IMR-90 (cell line): ENCODE results near the gene SRSF3. TPM values are rescaled to one million over a fixed set of nuclear protein-coding genes. Genes with fewer than 3 reads are reported as not detected.

Source experiments
- ATAC-seq: fragments of 200-7000 bp; cut with Tn5 transposase; 2 replicates; pipeline ENCODE4 v1.9.1; 2020; ENCODE audit warnings: low read depth, mild to moderate bottlenecking, moderate library complexity
- BruUV-seq: library from RNA; stranded (reverse); fragments of 400-500 nt; replicated peaks from 2 replicates; lab custom pipeline; 2021; lab: Mats Ljungman, UMichigan
- CTCF ChIA-PET: fragments of 300-600 bp; formaldehyde crosslinking; extraction: SDS; loops from one replicate; lab custom pipeline; 2021; ENCODE audit warnings: antibody characterized with exemption; lab: Yijun Ruan, JAX
- POLR2A ChIA-PET: fragments of 300-600 bp; sonication (Branson Sonifier 250); formaldehyde crosslinking; loops from one replicate; lab custom pipeline; 2022; ENCODE audit warnings: antibody characterized with exemption; ENCODE audit not compliant: unreplicated experiment; lab: Charles Lee
- DNase-seq: peaks from one replicate; pipeline ENCODE4 v3.0.0; 2013
- H2AFZ ChIP-seq: replicated peaks from 2 replicates; pipeline ENCODE3; 2013; ENCODE audit warnings: low read length, mild to moderate bottlenecking; ENCODE audit not compliant: poor library complexity
- H2AK5ac ChIP-seq: 2 replicates; pipeline ENCODE4 v1.6.1; 2013; ENCODE audit warnings: low read depth, low read length, inconsistent platforms
- H2AK9ac ChIP-seq: replicated peaks from 2 replicates; pipeline ENCODE3; 2013; ENCODE audit warnings: mild to moderate bottlenecking, low read depth, low read length, moderate library complexity; ENCODE audit not compliant: poor library complexity
- H2BK120ac ChIP-seq: 2 replicates; pipeline ENCODE4 v1.6.1; 2013; ENCODE audit warnings: low read depth, low read length, inconsistent platforms
- H2BK15ac ChIP-seq: 3 replicates; pipeline ENCODE4 v1.6.1; 2013; ENCODE audit warnings: low read depth, low read length, inconsistent platforms
- H2BK20ac ChIP-seq: 2 replicates; pipeline ENCODE4 v1.6.1; 2013; ENCODE audit warnings: low read depth, mild to moderate bottlenecking, inconsistent platforms, low read length, moderate library complexity
- H2BK5ac ChIP-seq: 2 replicates; pipeline ENCODE4 v1.6.1; 2013; ENCODE audit warnings: mild to moderate bottlenecking, low read depth, low read length, inconsistent platforms; ENCODE audit not compliant: poor library complexity, severe bottlenecking
- H3K14ac ChIP-seq: replicated peaks from 2 replicates; pipeline ENCODE4 v1.6.1; 2013; ENCODE audit warnings: low read depth, low read length, inconsistent platforms
- H3K18ac ChIP-seq: 2 replicates; pipeline ENCODE4 v1.6.1; 2013; ENCODE audit warnings: low read depth, low read length, control low read depth
- H3K23ac ChIP-seq: 2 replicates; pipeline ENCODE4 v1.6.1; 2013; ENCODE audit warnings: low read depth, low read length, inconsistent platforms
- H3K27ac ChIP-seq: 2 replicates; pipeline ENCODE4 v1.5.1; 2013; ENCODE audit warnings: mild to moderate bottlenecking, control low read depth, low read length; ENCODE audit not compliant: insufficient read depth
- H3K27me3 ChIP-seq: 2 replicates; pipeline ENCODE4 v1.6.1; 2013; ENCODE audit warnings: low read length; ENCODE audit not compliant: control insufficient read depth, insufficient read depth
- H3K36me3 ChIP-seq: 2 replicates; pipeline ENCODE4 v1.6.1; 2013; ENCODE audit warnings: low read length, mixed read lengths; ENCODE audit not compliant: control insufficient read depth, insufficient read depth
- H3K4ac ChIP-seq: 2 replicates; pipeline ENCODE4 v1.6.1; 2013; ENCODE audit warnings: low read depth, low read length, inconsistent platforms
- H3K4me1 ChIP-seq: 2 replicates; pipeline ENCODE4 v1.6.1; 2013; ENCODE audit warnings: low read length, mixed read lengths; ENCODE audit not compliant: control insufficient read depth, insufficient read depth
- H3K4me2 ChIP-seq: 2 replicates; pipeline ENCODE4 v1.6.1; 2013; ENCODE audit warnings: low read depth, mild to moderate bottlenecking, control low read depth, low read length, moderate library complexity
- H3K4me3 ChIP-seq: 2 replicates; pipeline ENCODE4 v1.5.1; 2013; ENCODE audit warnings: low read depth, mild to moderate bottlenecking, control low read depth, low read length, moderate library complexity; ENCODE audit not compliant: insufficient read depth
- H3K56ac ChIP-seq: 2 replicates; pipeline ENCODE4 v1.6.1; 2013; ENCODE audit warnings: low read length, inconsistent platforms; ENCODE audit not compliant: insufficient read depth; ENCODE audit errors: extremely low read depth
- H3K79me1 ChIP-seq, 2 experiments: 2 replicates each; pipeline ENCODE4 v1.6.1; 2013; ENCODE audit warnings: low read length in 2 of 2, inconsistent platforms in 1 of 2, low read depth in 1 of 2
- H3K9ac ChIP-seq: 2 replicates; pipeline ENCODE4 v1.6.1; 2013; ENCODE audit warnings: low read depth, low read length, control low read depth
- H3K9me1 ChIP-seq: 2 replicates; pipeline ENCODE4 v1.6.1; 2013; ENCODE audit warnings: low read length, inconsistent platforms; ENCODE audit not compliant: insufficient read depth
- H3K9me3 ChIP-seq: 2 replicates; pipeline ENCODE4 v1.6.1; 2013; ENCODE audit warnings: low read length; ENCODE audit not compliant: control insufficient read depth, insufficient read depth
- H4K20me1 ChIP-seq: 2 replicates; pipeline ENCODE4 v1.6.1; 2013; ENCODE audit warnings: low read length, inconsistent platforms; ENCODE audit not compliant: insufficient read depth
- H4K5ac ChIP-seq: 2 replicates; pipeline ENCODE4 v1.6.1; 2013; ENCODE audit warnings: mild to moderate bottlenecking, low read depth, low read length, control low read depth
- H4K8ac ChIP-seq, 2 experiments: 2 replicates each; pipeline ENCODE4 v1.6.1; 2013; ENCODE audit warnings: low read depth in 2 of 2, low read length in 2 of 2, control low read depth in 1 of 2, inconsistent platforms in 1 of 2
- H4K91ac ChIP-seq: 2 replicates; pipeline ENCODE4 v1.6.1; 2013; ENCODE audit warnings: low read depth, low read length, inconsistent platforms; ENCODE audit not compliant: insufficient read depth
- BHLHE40 ChIP-seq: fragments of 150-350 bp; IDR thresholded peaks from 2 replicates; pipeline ENCODE4 v1.6.1; 2016; ENCODE audit warnings: mild to moderate bottlenecking, low read depth, low read length
- CEBPB ChIP-seq: IDR thresholded peaks from 2 replicates; pipeline ENCODE4 v1.6.1; 2012; ENCODE audit warnings: low read depth, low read length, improper control_type of control experiment
- CHD1 ChIP-seq: IDR thresholded peaks from 2 replicates; pipeline ENCODE4 v1.6.1; 2012; ENCODE audit warnings: low read depth, low read length, improper control_type of control experiment
- FOS ChIP-seq: fragments of 150-350 bp; IDR thresholded peaks from 2 replicates; pipeline ENCODE4 v1.6.1; 2016; ENCODE audit warnings: low read depth, low read length
- MAFK ChIP-seq: IDR thresholded peaks from 2 replicates; pipeline ENCODE4 v1.6.1; 2012; ENCODE audit warnings: low read depth, low read length, improper control_type of control experiment
- MAZ ChIP-seq: IDR thresholded peaks from 2 replicates; pipeline ENCODE4 v1.6.1; 2012; ENCODE audit warnings: low read depth, mild to moderate bottlenecking, low read length, improper control_type of control experiment, moderate library complexity, borderline replicate concordance
- MXI1 ChIP-seq: IDR thresholded peaks from 2 replicates; pipeline ENCODE4 v1.6.1; 2012; ENCODE audit warnings: low read depth, mild to moderate bottlenecking, low read length, moderate library complexity, borderline replicate concordance
- NFE2L2 ChIP-seq: fragments of 150-350 bp; IDR thresholded peaks from 2 replicates; pipeline ENCODE4 v1.6.1; 2016; ENCODE audit warnings: low read depth, mild to moderate bottlenecking, low read length
- POLR2A ChIP-seq: IDR thresholded peaks from 2 replicates; pipeline ENCODE4 v1.6.1; 2012; ENCODE audit warnings: mild to moderate bottlenecking, low read depth, low read length
- RAD21 ChIP-seq: IDR thresholded peaks from 2 replicates; pipeline ENCODE4 v1.6.1; 2012; ENCODE audit warnings: low read length, improper control_type of control experiment
- RCOR1 ChIP-seq: IDR thresholded peaks from 2 replicates; pipeline ENCODE4 v1.6.1; 2012; ENCODE audit warnings: mild to moderate bottlenecking, low read length, improper control_type of control experiment; ENCODE audit not compliant: insufficient replicate concordance
- SMC3 ChIP-seq: fragments of 150-350 bp; IDR thresholded peaks from 2 replicates; pipeline ENCODE4 v1.6.1; 2016; ENCODE audit warnings: low read depth, mild to moderate bottlenecking, antibody characterized with exemption, low read length, moderate library complexity
- WGBS, 2 experiments: methylation state at CpG; one replicate each; pipeline versions ENCODE4 v1.1.5 to v1.1.7; 2013; ENCODE audit warnings: missing lambda C conversion rate in 2 of 2; ENCODE audit not compliant: insufficient read length in 1 of 2; ENCODE audit errors: extremely low coverage in 2 of 2; 5-methylcytosine and 5-hydroxymethylcytosine counted together
- dilution Hi-C: fragments of 300-500 bp; cut with HindIII; formaldehyde crosslinking; loops from one replicate; pipeline ENCODE4 v1.14.3; 2018; ENCODE audit warnings: low sequenced_read_pairs; ENCODE audit not compliant: unreplicated experiment
- in situ Hi-C: fragments of 300-500 bp; cut with MboI; formaldehyde crosslinking; loops from 3 replicates; pipeline ENCODE4 v1.14.3; 2019; ENCODE audit warnings: low sequenced_read_pairs, inconsistent platforms, mixed read lengths
- intact Hi-C: fragments of 100-400 bp; cut with micrococcal nuclease; formaldehyde crosslinking; loops from 2 replicates; pipeline ENCODE4 v1.10.0; 2022
- polyA plus RNA-seq, 3 experiments: library from polyadenylated mRNA; depleted of rRNA; stranded (reverse); fragments of >200 nt; gene quantifications; 2 replicates each; pipeline ENCODE4 v1.2.3, GENCODE V29; 2012; ENCODE audit warnings: low replicate concordance in 1 of 3
- total RNA-seq: library from RNA; depleted of rRNA; stranded (reverse); fragments of >200 nt; gene quantifications from 2 replicates; pipeline ENCODE4 v1.2.3, GENCODE V29; 2012
- TF ChIP-seq, protein P1 (sequence below): fragments of 150-350 bp; IDR thresholded peaks from 2 replicates; pipeline ENCODE4 v1.6.1; 2016; ENCODE audit warnings: low read depth, mild to moderate bottlenecking, low read length, moderate library complexity, borderline replicate concordance
- TF ChIP-seq, protein P2 (sequence below): conservative IDR thresholded peaks from 2 replicates; pipeline ENCODE4 v1.5.1; 2012; ENCODE audit warnings: mild to moderate bottlenecking, low read depth, low read length, improper control_type of control experiment
- TF ChIP-seq, protein P3 (sequence below): fragments of 150-350 bp; IDR thresholded peaks from 2 replicates; pipeline ENCODE4 v1.6.1; 2017; ENCODE audit warnings: mild to moderate bottlenecking, antibody characterized with exemption, low read length, low read depth

Gene SRSF3
- total and polyA plus RNA-seq, 2 of the 4 experiments (the other 2 are of a cell fraction), result 237 to 297 TPM

DNA sequence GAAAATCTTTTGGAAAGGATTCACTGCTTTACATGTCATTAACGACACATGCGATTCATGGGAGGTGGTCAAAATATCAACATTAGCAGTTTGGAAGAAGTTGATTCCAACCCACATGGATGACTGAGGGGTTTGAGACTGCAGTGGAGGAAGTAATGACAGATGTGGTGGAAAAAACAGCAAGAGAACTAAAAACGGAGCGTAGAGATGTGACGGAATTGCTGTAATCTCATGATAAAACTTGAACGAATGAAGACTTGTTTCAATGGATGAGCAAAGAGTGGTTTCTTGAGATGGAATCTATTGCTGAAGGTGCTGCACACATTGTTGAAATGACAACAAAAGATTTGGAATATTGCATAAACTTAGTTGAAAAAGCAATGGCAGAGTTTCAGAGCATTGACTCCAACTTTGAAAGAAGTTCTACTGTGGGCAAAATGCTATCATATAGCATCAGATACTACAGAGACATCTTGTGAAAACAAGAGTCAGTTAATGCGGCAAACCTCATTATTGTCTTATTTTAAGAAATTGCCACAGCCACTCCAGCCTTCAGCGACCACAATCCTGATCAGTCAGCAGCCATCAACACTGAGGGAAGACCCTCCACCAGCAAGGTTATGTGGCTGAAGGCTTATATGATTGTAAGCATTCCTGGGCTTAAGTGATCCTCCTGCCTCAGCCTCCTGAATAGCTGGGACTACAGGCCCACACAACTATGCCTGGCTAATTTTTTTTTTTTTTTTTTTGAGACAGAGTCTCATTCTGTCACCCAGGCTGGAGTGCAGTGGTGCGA is 19.2 kb downstream of the SRSF3 start:
- Histone ChIP-seq H3K9ac (no peak overlapping the region), H4K5ac (no peak overlapping the region), H2BK120ac (no peak overlapping the region), H4K20me1 (peaks cover 46% of the 10 kb centered on the region), H3K4me2 (no peak overlapping the region), H3K36me3 (peaks cover 22% of the 10 kb centered on the region), H3K27ac (no peak overlapping the region), H3K4ac (no peak overlapping the region), H2AK9ac (no peak overlapping the region), H3K9me1 (0 out of 2 replicates have a peak, but pooled peaks cover 3% of the 10 kb centered on the region), H2BK20ac (no peak overlapping the region), H3K79me1 (peaks cover 10 to 27% of the 10 kb centered on the region in 2 experiments; a peak in 3 of 4 replicates), H4K8ac (no peak overlapping the region), H3K23ac (no peak overlapping the region), H3K27me3 (no peaks in the 10 kb centered on the region), H3K4me1 (no peaks in the 10 kb centered on the region), H3K14ac (no peak overlapping the region), H2BK15ac (no peak overlapping the region), H3K9me3 (no peaks in the 10 kb centered on the region), H3K56ac (no peak overlapping the region), H4K91ac (no peak overlapping the region), H2AFZ (no peak overlapping the region), H2BK5ac (no peak overlapping the region), H2AK5ac (no peak overlapping the region), H3K18ac (no peak overlapping the region), H3K4me3 (no peak overlapping the region)
- dilution Hi-C loops, result no loop called here
- in situ Hi-C loops, result no loop called here
- ChIA-PET CTCF (interaction anchor here (0.6 kb wide), 1 partner anchor 175 kb away, joined by 3 read pairs; no protein-coding TSS in a partner anchor), POLR2A (no interaction called here)
- intact Hi-C loops, result no loop called here
- no peak for DNase-seq
- no TSS peak for BruUV-seq
- 90% methylated on average over 6 of the region's 9 CpGs; no CpG with 5 or more reads in 1 of the 2 experiments for WGBS, 2 experiments
- no peak for ATAC-seq
- no peak for TF ChIP-seq BHLHE40
- TF ChIP-seq, protein P1, sequence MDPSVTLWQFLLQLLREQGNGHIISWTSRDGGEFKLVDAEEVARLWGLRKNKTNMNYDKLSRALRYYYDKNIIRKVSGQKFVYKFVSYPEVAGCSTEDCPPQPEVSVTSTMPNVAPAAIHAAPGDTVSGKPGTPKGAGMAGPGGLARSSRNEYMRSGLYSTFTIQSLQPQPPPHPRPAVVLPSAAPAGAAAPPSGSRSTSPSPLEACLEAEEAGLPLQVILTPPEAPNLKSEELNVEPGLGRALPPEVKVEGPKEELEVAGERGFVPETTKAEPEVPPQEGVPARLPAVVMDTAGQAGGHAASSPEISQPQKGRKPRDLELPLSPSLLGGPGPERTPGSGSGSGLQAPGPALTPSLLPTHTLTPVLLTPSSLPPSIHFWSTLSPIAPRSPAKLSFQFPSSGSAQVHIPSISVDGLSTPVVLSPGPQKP, result no peak
- no peak for TF ChIP-seq SMC3
- TF ChIP-seq CHD1, result no peak
- TF ChIP-seq, protein P2, sequence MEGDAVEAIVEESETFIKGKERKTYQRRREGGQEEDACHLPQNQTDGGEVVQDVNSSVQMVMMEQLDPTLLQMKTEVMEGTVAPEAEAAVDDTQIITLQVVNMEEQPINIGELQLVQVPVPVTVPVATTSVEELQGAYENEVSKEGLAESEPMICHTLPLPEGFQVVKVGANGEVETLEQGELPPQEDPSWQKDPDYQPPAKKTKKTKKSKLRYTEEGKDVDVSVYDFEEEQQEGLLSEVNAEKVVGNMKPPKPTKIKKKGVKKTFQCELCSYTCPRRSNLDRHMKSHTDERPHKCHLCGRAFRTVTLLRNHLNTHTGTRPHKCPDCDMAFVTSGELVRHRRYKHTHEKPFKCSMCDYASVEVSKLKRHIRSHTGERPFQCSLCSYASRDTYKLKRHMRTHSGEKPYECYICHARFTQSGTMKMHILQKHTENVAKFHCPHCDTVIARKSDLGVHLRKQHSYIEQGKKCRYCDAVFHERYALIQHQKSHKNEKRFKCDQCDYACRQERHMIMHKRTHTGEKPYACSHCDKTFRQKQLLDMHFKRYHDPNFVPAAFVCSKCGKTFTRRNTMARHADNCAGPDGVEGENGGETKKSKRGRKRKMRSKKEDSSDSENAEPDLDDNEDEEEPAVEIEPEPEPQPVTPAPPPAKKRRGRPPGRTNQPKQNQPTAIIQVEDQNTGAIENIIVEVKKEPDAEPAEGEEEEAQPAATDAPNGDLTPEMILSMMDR, result no peak
- no peak for TF ChIP-seq RAD21
- TF ChIP-seq NFE2L2, result no peak
- TF ChIP-seq, protein P3, sequence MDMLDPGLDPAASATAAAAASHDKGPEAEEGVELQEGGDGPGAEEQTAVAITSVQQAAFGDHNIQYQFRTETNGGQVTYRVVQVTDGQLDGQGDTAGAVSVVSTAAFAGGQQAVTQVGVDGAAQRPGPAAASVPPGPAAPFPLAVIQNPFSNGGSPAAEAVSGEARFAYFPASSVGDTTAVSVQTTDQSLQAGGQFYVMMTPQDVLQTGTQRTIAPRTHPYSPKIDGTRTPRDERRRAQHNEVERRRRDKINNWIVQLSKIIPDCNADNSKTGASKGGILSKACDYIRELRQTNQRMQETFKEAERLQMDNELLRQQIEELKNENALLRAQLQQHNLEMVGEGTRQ, result no peak
- TF ChIP-seq MXI1, result no peak
- no peak for TF ChIP-seq MAFK
- TF ChIP-seq CEBPB, result no peak
- TF ChIP-seq FOS, result no peak
- no peak for TF ChIP-seq RCOR1
- TF ChIP-seq MAZ, result no peak
- no peak for TF ChIP-seq POLR2A
